B cell (primary cell): ENCODE data around the gene SEPHS2. TPM values are rescaled to one million over a fixed set of nuclear protein-coding genes. Genes with fewer than 3 reads are reported as not detected.
"Not testable (repeated sequence)": the region's sequence is repeated elsewhere in the genome, so short reads cannot be mapped to it uniquely, and the experiment has no call there.

Source experiments
- ATAC-seq: fragments of 200-7000 bp; cut with Tn5 transposase; one replicate; pipeline ENCODE4 v1.10.0; 2021; ENCODE audit warnings: low read depth, mild to moderate bottlenecking, moderate number of reproducible peaks, moderate library complexity
- CTCF ChIA-PET: fragments of 350-600 bp; sonication (Branson Sonifier 250); formaldehyde crosslinking; loops from one replicate; lab custom pipeline; 2021; ENCODE audit warnings: antibody characterized with exemption, inconsistent platforms; lab: Charles Lee
- POLR2A ChIA-PET: fragments of 350-600 bp; sonication (Branson Sonifier 250); formaldehyde crosslinking; loops from one replicate; lab custom pipeline; 2021; ENCODE audit warnings: antibody characterized with exemption; lab: Charles Lee
- DNase-seq: peaks from one replicate; pipeline ENCODE4 v3.0.0; 2013
- H2AFZ ChIP-seq: 2 replicates; pipeline ENCODE4 v1.6.1; 2012; ENCODE audit warnings: mild to moderate bottlenecking, low read depth, low read length; ENCODE audit not compliant: insufficient read depth, poor library complexity, severe bottlenecking
- H3K27ac ChIP-seq, 2 donors: 1 replicate in 1 of 2; 2 replicates in 1 of 2; pipeline ENCODE4 v1.5.1; 2012 to 2013; ENCODE audit warnings: low read length in 2 of 2, mild to moderate bottlenecking in 2 of 2, moderate library complexity in 1 of 2
- H3K27me3 ChIP-seq, 4 experiments: fragments of 200-600 bp in 1 of 4; sonication (generic) in 1 of 4; replicated peaks in 1 of 4; 1 replicate in 2 of 4; 2 replicates in 2 of 4; pipeline versions ENCODE4 v1.6.1 to v1.7.0; 2013 to 2016; ENCODE audit warnings: low read length in 3 of 4, mild to moderate bottlenecking in 2 of 4, mixed read lengths in 1 of 4, moderate library complexity in 1 of 4; ENCODE audit not compliant: insufficient read depth in 4 of 4, control insufficient read depth in 3 of 4; ENCODE audit errors: control extremely low read depth in 1 of 4
- H3K36me3 ChIP-seq, 2 experiments: replicated peaks in 1 of 2; 1 replicate in 1 of 2; 2 replicates in 1 of 2; pipeline versions ENCODE4 v1.6.1 to v1.7.1; 2013; ENCODE audit warnings: low read length in 1 of 2; ENCODE audit not compliant: insufficient read depth in 2 of 2, control insufficient read depth in 1 of 2; ENCODE audit errors: control extremely low read depth in 1 of 2, extremely low read depth in 1 of 2
- H3K4me1 ChIP-seq, 2 donors: fragments of 200-600 bp in 1 of 2; sonication (generic) in 1 of 2; 1 replicate in 1 of 2; 2 replicates in 1 of 2; pipeline versions ENCODE4 v1.5.1 to v1.6.1; 2013 to 2017; ENCODE audit warnings: low read length in 2 of 2; ENCODE audit not compliant: control insufficient read depth in 2 of 2, insufficient read depth in 2 of 2
- H3K4me2 ChIP-seq: replicated peaks from 2 replicates; pipeline ENCODE3; 2012; ENCODE audit warnings: mild to moderate bottlenecking, low read depth, low read length; ENCODE audit not compliant: poor library complexity, severe bottlenecking
- H3K4me3 ChIP-seq, 5 experiments: fragments of 200-600 bp in 1 of 5; sonication (generic) in 1 of 5; 1 replicate in 3 of 5; 2 replicates in 2 of 5; pipeline versions ENCODE4 v1.5.1 to v1.7.0; 2011 to 2016; ENCODE audit warnings: low read length in 4 of 5, mild to moderate bottlenecking in 4 of 5, low read depth in 2 of 5, control low read depth in 1 of 5, moderate library complexity in 1 of 5; ENCODE audit not compliant: insufficient read depth in 1 of 5; ENCODE audit errors: control extremely low read depth in 1 of 5, extremely low read depth in 1 of 5
- H3K79me2 ChIP-seq: fragments of 200-600 bp; sonication (generic); one replicate; pipeline ENCODE4 v1.6.0; 2016; ENCODE audit warnings: low read length; ENCODE audit not compliant: control insufficient read depth, insufficient read depth
- H3K9ac ChIP-seq: fragments of 200-600 bp; sonication (generic); 2 replicates; pipeline ENCODE4 v1.6.1; 2017; ENCODE audit warnings: mild to moderate bottlenecking, low read length, moderate library complexity
- H3K9me3 ChIP-seq, 3 donors: one replicate each; pipeline versions ENCODE4 v1.6.1 to v1.7.1; 2013; ENCODE audit warnings: low read length in 2 of 3; ENCODE audit not compliant: control insufficient read depth in 2 of 3, insufficient read depth in 1 of 3; ENCODE audit errors: control extremely low read depth in 1 of 3
- H4K20me1 ChIP-seq: 2 replicates; pipeline ENCODE4 v1.6.0; 2012; ENCODE audit warnings: mild to moderate bottlenecking, low read length; ENCODE audit not compliant: insufficient read depth, control insufficient read depth, poor library complexity, severe bottlenecking
- H3K27ac Mint-ChIP-seq: one replicate; pipeline ENCODE4 v1.8.0; 2021; ENCODE audit warnings: mixed read lengths
- H3K27me3 Mint-ChIP-seq: one replicate; pipeline ENCODE4 v1.8.0; 2021; ENCODE audit warnings: mixed read lengths
- H3K4me1 Mint-ChIP-seq: one replicate; pipeline ENCODE4 v1.8.0; 2021; ENCODE audit warnings: mixed read lengths
- H3K4me3 Mint-ChIP-seq: one replicate; pipeline ENCODE4 v1.8.0; 2021; ENCODE audit warnings: mixed read lengths
- H3K9me3 Mint-ChIP-seq: one replicate; pipeline ENCODE4 v1.8.0; 2022; ENCODE audit warnings: mixed read lengths; ENCODE audit not compliant: insufficient read depth
- CTCF ChIP-seq: fragments of 200-600 bp; IDR thresholded peaks from one replicate; pipeline ENCODE4 v1.8.0; 2022; ENCODE audit warnings: antibody characterized with exemption, mild to moderate bottlenecking
- EZH2 ChIP-seq: IDR thresholded peaks from 2 replicates; pipeline ENCODE4 v1.6.1; 2012; ENCODE audit warnings: borderline replicate concordance, low read depth, mild to moderate bottlenecking, moderate library complexity, low read length; ENCODE audit not compliant: insufficient read depth, poor library complexity, severe bottlenecking
- WGBS: methylation state at CpG from one replicate; pipeline ENCODE4 v1.1.5; 2013; ENCODE audit warnings: missing lambda C conversion rate; ENCODE audit not compliant: insufficient coverage; 5-methylcytosine and 5-hydroxymethylcytosine counted together
- intact Hi-C: fragments of 100-400 bp; cut with micrococcal nuclease; formaldehyde crosslinking; loops from one replicate; pipeline ENCODE4 v1.10.0; 2022
- polyA plus RNA-seq: library from polyadenylated mRNA; depleted of rRNA; stranded (reverse); fragments of >200 nt; gene quantifications from 2 replicates; pipeline ENCODE4 v1.2.3, GENCODE V29; 2012
- total RNA-seq, 2 donors: library from RNA; stranded (reverse); fragments of 120-200 nt in 1 of 2; gene quantifications; 1 replicate in 1 of 2; 2 replicates in 1 of 2; pipeline versions ENCODE4 v1.2.3 to v1.2.4, GENCODE V29; 2013 to 2022

SEPHS2 gene
- total and polyA plus RNA-seq, 2 donors (not counting 1 experiment from before 2014, with no cell fraction given), result 13.8 to 63.2 TPM

DNA sequence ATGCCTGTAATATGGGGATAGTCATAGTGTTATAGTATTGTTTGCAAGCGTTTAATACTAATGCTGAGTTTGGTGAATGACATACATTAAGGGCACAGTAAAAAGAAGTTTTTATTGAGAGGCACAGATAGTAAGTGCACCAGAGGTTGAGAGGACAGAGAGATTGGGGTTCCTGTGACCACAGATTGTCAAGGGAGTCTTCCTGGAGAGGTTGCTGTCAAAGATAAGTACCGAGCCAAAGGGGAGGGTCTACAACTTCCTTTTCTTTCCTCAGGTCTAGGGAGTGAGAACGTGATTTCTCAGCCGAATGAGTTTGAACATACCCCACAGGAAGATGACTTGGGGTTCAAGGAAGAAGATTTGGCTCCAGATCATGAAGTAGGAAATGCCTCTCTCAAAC is 48.6 kb downstream of the SEPHS2 start:
- H3K27ac ChIP-seq, result no peak overlapping the region
- intact Hi-C loops, result loop anchor here (10.0 kb wide), 1 partner anchor 532 kb away; the partner anchor contains the start of gene CDIPT
- H3K4me1 ChIP-seq, result peaks cover 16 to 39% of the 10 kb centered on the region in 2 donors
- no peak overlapping the region for H3K4me2 ChIP-seq
- H3K9ac ChIP-seq, result no peak overlapping the region
- Mint-ChIP-seq H3K27me3 (peaks cover 4% of the 10 kb centered on the region), H3K4me3 (peak overlapping the region; percentile 59), H3K4me1 (peaks cover 30% of the 10 kb centered on the region), H3K27ac (no peak overlapping the region), H3K9me3 (no peaks in the 10 kb centered on the region)
- H3K79me2 ChIP-seq, result peaks cover 30% of the 10 kb centered on the region
- no peaks in the 10 kb centered on the region for H3K27me3 ChIP-seq
- 100% methylated on average over 1 of the region's 4 CpGs for WGBS
- peaks cover 0 to 16% of the 10 kb centered on the region in 2 experiments for H3K36me3 ChIP-seq
- no peak for ATAC-seq
- CTCF ChIA-PET, result interaction anchor here (0.7 to 5.0 kb wide), 2 partner anchors 12 to 201 kb away, joined by 3 to 65 read pairs; partner anchors contain the start of gene ZNF771
- H4K20me1 ChIP-seq, result peaks cover 25% of the 10 kb centered on the region
- H2AFZ ChIP-seq, result no peak overlapping the region
- no peak for TF ChIP-seq EZH2
- TF ChIP-seq CTCF, result no peak
- DNase-seq, result no peak
- POLR2A ChIA-PET, result interaction anchor here (1.4 to 4.7 kb wide), 2 partner anchors 10 to 15 kb away, joined by 4 to 51 read pairs; partner anchors contain the start of genes SEPTIN1 and ZNF771
- H3K4me3 ChIP-seq, result no peak overlapping the region
- no peaks in the 10 kb centered on the region for H3K9me3 ChIP-seq

DNA sequence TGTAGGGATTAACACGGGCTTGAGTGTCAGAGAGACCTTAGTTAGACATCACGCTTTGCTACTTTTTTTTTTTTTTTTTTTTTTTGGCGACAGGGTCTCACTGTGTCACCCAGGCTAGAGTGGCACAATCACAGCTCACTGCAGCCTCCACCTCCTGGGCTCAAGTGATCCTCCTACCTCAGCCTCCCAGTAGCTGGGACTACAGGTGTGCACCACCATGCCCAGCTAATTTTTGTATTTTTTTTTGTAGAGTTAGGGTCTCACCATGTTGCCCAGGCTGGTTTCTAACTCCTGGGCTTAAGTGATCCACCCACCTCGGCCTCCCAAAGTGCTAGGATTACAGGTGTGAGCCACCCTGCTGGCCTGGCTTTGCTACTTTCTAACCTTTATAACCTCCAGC is 49.0 kb downstream of the SEPHS2 start:
- peaks cover 16 to 39% of the 10 kb centered on the region in 2 donors for H3K4me1 ChIP-seq
- intact Hi-C loops, result loop anchor here (10.0 kb wide), 1 partner anchor 532 kb away; the partner anchor contains the start of gene CDIPT
- peak overlapping the region; percentile 87 for H3K4me2 ChIP-seq
- peaks cover 25% of the 10 kb centered on the region for H4K20me1 ChIP-seq
- CTCF ChIA-PET, result interaction anchor here (1.0 to 5.0 kb wide), 4 partner anchors 12 to 21 kb away, joined by 3 to 65 read pairs (median 7); partner anchors contain the start of genes SEPTIN1 and ZNF771
- POLR2A ChIA-PET, result interaction anchor here (0.8 to 4.7 kb wide), 5 partner anchors 11 to 42 kb away, joined by 3 to 51 read pairs (median 9); partner anchors contain the start of genes CD2BP2, SEPTIN1, TBC1D10B and ZNF771
- ATAC-seq, DNase-seq, H3K27ac ChIP-seq, H3K9me3 Mint-ChIP-seq, H3K4me3 ChIP-seq, H3K27ac Mint-ChIP-seq, H3K27me3 Mint-ChIP-seq, H3K9ac ChIP-seq, H3K9me3 ChIP-seq, H3K27me3 ChIP-seq, H2AFZ ChIP-seq: not testable (repeated sequence)
- H3K4me1 Mint-ChIP-seq, result peaks cover 29% of the 10 kb centered on the region
- peak overlapping the region; percentile 59 for H3K4me3 Mint-ChIP-seq
- H3K36me3 ChIP-seq, result peaks cover 0 to 16% of the 10 kb centered on the region in 2 experiments
- 90% methylated on average over 2 of the region's 4 CpGs for WGBS
- H3K79me2 ChIP-seq, result peaks cover 30% of the 10 kb centered on the region
